Hepatocyte (in vitro differentiated cells): Measurements from ENCODE around the gene MVD.

ENCODE experiments used
- EZH2 ChIP-seq: fragments of 200-600 bp; sonication (generic); IDR thresholded peaks from 2 replicates; pipeline ENCODE4 v1.6.1; 2016; ENCODE audit warnings: antibody characterized with exemption, mild to moderate bottlenecking, borderline replicate concordance
- TF ChIP-seq, protein P1 (sequence below): fragments of 200-600 bp; sonication (generic); IDR thresholded peaks from 2 replicates; pipeline ENCODE4 v1.5.1; 2016; ENCODE audit warnings: antibody characterized with exemption, mild to moderate bottlenecking; ENCODE audit not compliant: poor library complexity

- TF ChIP-seq, protein P1, sequence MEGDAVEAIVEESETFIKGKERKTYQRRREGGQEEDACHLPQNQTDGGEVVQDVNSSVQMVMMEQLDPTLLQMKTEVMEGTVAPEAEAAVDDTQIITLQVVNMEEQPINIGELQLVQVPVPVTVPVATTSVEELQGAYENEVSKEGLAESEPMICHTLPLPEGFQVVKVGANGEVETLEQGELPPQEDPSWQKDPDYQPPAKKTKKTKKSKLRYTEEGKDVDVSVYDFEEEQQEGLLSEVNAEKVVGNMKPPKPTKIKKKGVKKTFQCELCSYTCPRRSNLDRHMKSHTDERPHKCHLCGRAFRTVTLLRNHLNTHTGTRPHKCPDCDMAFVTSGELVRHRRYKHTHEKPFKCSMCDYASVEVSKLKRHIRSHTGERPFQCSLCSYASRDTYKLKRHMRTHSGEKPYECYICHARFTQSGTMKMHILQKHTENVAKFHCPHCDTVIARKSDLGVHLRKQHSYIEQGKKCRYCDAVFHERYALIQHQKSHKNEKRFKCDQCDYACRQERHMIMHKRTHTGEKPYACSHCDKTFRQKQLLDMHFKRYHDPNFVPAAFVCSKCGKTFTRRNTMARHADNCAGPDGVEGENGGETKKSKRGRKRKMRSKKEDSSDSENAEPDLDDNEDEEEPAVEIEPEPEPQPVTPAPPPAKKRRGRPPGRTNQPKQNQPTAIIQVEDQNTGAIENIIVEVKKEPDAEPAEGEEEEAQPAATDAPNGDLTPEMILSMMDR, result no peak
- TF ChIP-seq EZH2, result no peak
These were observed 26.2 kb downstream of the MVD start for GRCh38 chr16:88636488-88637265.
